ENCODE measurements around the gene WNT6. TPM values are rescaled to one million over a fixed set of nuclear protein-coding genes. Genes with fewer than 3 reads are reported as not detected.
"Not testable (repeated sequence)": the region's sequence is repeated elsewhere in the genome, so short reads cannot be mapped to it uniquely, and the experiment has no call there.

WNT6 gene
- total RNA-seq, 1 donor from 2014 or later = not detected

DNA sequence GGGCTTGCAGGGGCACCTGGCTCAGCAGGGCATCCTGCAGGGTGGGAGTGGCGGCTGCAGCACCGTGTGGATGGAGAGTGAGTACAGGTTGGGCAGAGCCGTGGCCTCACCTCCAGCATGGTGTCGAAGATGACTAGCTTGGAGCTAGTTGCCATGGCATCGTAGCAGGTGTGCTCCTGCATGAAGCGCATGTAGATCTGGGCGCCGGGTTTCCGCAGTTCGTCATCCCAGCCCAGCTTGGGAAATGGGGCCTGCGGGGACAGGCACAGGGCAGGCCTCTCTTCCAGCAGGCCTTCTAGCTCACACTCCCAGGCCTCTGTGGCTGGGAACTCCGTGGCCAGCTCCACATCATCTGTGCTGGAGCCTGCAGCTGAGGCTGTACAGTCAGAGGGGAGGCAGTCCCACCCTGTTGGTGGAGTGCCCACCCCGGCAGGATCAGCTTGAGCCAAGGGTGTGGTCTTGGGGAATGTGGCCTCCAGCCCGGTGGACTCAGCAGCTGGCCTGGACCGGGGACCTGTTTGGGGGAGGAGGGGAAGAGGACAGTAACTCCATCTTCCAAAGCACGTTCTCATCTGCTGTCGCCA is 29.6 kb upstream of the WNT6 start:
- FAIRE-seq (no peak), DNase-seq (ENCODE audit: low spot score in 2 of 2) (no peak)

DNA sequence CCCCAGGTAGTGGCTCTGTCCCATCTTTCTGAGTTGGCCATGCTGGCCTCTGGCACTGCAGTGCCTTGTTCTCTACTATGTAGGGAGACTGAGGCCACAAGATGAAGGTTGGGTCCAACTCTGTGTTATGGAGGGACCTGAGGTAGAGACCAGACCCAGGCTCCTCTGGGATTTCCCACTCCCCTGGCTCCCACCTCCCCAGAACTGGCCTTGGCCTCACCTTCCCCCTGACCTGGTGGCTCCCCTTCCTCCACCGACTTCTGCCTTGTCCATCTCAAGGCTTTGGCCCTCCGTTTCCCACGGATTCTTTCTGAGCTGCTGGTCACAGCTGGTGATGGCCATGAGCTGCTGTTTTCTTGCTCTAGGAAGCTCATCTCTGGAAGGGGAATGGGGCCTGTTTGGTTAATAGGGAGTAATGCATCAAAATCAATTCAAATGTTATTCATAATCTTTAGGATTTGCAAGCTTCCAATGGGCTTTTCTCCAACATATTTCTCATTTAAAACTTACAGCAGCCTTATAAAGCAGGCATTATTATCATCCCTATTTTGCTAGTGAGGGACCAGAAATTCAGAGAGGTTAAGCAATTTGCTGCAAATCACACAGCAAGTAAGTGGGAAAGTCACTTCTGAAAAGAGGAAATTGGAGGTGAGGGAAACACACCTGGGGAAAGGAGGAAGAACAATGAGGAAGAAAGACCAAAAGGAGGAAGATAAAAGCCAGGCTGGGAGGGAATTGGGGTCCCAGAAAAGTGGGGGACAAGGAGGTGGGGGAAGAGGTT is 28.9 kb upstream of the WNT6 start:
- DNase-seq (ENCODE audit: low spot score in 2 of 2) (no peak), FAIRE-seq (no peak)

DNA sequence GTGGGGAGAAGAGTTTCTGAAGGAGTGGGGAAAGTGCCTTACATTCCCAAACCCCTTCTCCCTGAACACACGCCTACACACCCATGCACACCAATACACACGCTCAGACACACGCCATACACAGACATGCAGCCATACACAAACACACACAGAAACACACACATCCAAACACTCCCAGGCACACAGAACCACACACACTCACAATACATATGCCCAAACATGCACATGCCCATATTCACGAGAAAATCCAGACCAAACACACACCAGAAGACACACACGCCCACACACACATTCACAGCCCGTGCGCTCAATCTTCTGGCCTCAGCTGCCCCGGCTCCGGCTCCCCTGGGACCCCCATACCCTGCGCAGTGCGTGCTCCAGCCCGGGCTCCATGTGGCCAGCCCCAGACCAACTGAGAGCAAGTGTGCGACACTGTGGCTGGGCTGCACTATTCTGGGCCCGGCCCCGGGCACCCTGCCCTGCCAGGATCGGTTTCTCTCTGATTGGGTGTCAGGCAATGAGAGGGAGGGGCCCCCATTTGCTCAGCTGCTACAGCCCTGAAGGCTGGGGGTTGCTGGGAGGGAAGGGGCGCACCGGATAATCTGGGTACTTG is 28.1 kb upstream of the WNT6 start, which contains the start of gene PRKAG3:
PRKAG3 (minus strand) TSS at position 426 of the 613 bp plus-strand sequence.
- DNase-seq (ENCODE audit: low spot score in 2 of 2) (no peak), FAIRE-seq (no peak)

DNA sequence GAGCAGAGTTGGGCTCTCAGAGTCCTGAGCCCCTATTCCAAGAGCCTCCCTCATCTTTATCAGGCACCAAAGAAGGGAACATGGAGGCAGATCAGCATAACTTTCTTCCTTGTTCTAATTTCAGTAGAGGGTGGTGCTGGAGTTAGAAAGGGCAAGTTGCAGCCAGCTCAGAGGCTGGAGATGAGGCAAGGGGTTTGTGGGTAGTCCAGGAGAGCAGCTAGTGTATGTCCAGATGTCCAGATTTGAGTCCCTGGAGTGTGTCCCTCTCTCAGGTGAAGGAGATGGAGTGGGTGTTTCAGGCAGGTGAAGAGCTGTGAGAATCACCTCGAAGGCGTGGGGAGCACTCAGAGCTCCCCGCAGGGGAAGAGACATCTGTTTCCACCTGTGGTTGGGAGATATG is 27.5 kb upstream of the WNT6 start:
- DNase-seq (ENCODE audit: low spot score in 2 of 2) (no peak), FAIRE-seq (no peak)

DNA sequence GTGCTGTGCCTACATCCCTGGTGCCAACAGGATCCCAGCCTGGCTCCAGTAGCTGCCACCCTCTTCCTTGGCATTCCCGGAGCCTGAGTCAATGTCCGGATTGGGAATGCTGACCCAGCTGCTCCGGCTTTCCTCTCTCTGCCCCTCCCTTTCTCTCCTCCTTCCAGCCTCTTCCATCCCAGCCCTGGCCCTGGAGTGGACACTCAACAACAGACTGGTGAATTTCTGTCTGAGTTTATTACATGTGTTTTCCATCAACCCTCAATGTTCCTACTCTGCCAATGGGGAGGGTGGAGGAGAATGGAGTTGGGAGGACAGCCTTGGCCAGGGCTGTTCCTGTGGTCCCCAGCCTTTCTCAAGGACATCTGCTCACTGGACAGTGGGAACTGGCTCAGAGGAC is 27.1 kb upstream of the WNT6 start:
- DNase-seq (ENCODE audit: low spot score in 2 of 2) = no peak
- FAIRE-seq = no peak

DNA sequence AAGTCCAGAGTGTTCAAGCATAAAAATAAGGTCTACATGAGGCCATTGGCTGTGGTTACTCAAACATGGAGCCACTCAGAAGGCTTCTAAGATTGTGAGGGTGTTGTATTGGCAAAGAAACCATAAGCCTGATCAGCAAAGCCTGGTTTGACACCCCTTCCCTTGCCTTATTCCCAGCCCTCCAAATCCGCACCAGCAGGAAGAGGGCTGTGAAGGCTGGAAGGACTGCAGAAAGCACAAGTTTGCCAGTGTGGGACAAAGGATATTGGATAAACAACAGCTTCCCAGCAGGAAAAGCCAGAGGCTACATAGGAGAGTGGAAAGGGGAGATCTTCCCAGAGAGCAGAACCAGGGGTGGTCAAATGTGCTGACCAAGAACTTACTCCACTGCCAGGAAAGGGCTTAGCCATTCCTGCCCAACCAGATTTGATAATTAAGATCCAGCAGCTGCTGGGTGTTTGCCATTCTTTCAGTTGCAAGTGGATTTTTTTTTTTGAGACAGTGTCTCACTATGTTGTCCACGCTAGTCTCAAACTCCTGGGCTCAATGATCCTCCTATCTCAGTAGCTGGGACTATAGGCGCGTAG is 26.5 kb upstream of the WNT6 start:
- DNase-seq (ENCODE audit: low spot score in 2 of 2) = no peak
- FAIRE-seq = no peak

DNA sequence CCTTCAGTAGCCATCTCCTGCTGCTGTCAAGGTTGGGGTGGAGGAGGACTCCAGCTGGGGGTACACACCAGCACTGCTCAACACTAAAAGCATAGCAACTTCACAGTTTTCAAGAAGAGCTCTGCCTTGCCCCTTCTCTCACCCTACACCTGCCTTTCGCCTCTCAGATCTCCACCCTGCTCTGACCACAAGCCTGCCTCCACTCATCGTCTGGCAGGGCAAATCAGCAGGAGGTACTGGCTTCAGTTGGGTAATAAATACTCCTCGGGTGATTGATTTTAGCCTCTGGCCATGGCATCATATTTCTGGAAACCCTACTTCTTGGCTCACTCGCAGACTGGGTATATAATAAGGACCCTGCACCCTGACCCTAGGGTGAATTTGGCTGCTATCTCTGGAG is 24.9 kb upstream of the WNT6 start:
- DNase-seq (ENCODE audit: low spot score in 2 of 2) (no peak), FAIRE-seq (no peak)

DNA sequence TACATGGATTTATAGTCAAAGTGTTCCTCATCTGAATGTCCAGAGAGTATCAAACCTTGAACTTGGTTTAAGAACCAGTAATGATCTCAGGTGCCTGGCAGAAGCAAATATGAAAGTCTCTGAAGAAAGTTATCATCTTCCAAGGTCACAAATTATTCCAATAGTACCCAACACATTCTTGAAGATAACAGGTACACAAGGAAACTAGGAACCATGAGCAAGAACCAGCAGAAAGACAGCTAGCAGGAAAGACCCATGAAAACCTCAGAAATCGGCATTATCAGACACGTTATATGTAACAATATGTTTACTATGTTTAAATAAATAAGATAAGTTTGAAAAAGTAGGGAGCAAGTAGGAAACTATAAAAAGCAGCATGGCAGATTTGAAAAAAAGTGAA is 22.1 kb upstream of the WNT6 start:
- FAIRE-seq = no peak
- no peak for DNase-seq (ENCODE audit: low spot score in 2 of 2)

DNA sequence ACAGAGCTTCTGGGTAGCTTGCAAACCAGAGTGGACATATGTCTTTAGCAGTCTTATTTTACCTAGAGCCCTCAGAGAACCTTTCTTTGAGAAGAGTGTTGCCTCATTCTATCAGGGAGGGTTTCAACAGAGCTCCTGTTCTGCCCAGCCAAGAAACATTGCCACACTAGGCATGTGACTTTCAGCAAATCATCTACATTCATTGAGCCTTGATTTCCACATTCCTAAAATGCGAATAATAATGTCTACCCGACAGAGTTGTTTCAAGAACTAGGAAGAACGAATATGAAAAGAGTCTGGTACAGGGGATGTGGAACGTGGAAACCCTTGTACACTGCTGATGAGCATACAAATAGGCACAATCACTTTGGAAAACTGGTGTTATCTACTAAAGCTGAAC is 20.2 kb upstream of the WNT6 start:
- no peak for DNase-seq (ENCODE audit: low spot score in 2 of 2)

DNA sequence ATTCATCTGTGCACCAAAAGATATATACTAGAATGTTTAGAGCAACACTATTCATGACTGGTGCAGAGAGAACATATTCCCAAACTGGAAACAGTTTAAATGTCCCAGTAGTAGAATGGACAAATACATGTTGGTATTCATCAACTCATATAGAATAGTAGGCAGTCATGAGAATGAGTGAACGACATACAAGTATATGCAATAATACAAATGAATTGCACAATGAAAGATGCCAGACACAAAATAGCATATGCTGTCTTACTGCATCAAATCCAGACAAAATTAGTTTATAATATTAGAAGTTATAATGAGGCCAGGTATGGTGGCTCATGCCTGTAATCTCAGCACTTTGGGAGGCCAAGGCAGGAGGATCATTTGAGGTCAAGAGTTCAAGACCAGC is 19.7 kb upstream of the WNT6 start:
- no peak for FAIRE-seq
- DNase-seq (ENCODE audit: low spot score in 2 of 2) = no peak

More for the DNA sequence above, 20.2 kb upstream of the WNT6 start:
- no peak for FAIRE-seq

DNA sequence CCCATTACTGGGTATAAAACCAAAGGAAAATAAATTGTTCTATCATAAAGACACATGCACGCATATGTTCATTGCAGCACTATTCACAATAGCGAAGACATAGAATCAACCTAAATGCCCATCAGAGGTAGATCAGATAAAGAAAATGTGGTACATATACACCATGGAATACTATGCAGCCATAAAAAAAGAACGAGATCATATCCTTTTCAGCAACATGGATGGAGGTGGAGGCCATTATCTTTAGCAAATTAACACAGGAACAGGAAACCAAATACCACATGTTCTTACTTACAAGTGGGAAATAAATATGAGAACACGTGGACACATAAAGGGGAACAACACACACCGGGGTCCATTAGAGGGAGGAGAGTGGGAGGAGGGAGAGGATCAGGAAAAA is 15.3 kb upstream of the WNT6 start:
- DNase-seq (ENCODE audit: low spot score in 2 of 2); FAIRE-seq: not testable (repeated sequence)

DNA sequence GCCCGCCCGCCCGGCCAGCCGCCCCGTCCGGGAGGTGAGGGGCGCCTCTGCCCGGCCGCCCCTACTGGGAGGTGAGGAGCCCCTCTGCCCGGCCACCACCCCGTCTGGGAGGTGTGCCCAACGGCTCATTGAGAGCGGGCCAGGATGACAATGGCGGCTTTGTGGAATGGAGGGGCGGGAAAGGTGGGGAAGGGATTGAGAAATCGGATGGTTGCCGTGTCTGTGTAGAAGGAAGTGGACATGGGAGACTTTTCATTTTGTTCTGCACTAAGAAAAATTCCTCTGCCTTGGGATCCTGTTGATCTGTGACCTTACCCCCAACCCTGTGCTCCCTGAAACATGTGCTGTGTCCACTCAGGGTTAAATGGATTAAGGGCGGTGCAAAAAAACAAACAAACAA is 12.6 kb upstream of the WNT6 start:
- not testable (repeated sequence) for FAIRE-seq; DNase-seq (ENCODE audit: low spot score in 2 of 2)

DNA sequence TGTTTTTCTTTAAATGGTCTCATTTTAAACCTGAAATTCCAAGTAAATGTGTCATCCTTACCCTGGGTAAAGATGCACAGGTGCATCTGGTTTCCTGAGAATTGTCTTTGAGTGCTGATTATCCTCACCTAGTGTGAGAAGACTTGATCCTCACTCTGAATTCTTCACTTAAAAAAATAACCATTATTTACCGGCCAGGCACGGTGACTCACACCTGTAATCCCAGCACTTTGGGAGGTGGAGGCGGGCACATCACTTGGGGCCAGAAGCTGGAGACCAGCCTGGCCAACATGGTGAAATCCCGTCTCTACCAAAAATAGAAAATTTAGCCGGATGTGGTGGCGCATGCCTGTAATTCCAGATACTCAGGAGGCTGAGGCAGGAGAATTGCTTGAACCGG is 9.9 kb upstream of the WNT6 start:
- FAIRE-seq (no peak), DNase-seq (ENCODE audit: low spot score in 2 of 2) (no peak)

DNA sequence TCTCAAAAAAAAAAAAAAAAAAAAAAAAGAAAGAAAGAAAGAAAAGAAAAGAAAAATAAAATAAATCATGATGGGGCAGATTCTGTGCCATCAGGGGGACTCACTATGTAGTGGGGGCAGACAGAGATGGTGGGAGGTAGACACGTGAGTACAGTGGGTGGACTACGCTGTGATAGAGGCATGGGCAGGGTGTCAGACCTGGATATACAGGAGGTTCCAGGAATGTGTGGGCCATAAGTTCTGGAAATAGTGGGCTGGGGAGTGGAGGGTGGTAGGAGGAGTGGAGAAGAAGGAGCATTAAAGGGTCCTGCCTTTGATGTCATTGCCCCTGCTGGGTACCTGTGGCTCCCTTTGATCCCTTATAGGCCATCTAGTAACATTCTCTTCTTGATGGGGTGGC is 8.8 kb upstream of the WNT6 start:
- FAIRE-seq (no peak), DNase-seq (ENCODE audit: low spot score in 2 of 2) (no peak)

DNA sequence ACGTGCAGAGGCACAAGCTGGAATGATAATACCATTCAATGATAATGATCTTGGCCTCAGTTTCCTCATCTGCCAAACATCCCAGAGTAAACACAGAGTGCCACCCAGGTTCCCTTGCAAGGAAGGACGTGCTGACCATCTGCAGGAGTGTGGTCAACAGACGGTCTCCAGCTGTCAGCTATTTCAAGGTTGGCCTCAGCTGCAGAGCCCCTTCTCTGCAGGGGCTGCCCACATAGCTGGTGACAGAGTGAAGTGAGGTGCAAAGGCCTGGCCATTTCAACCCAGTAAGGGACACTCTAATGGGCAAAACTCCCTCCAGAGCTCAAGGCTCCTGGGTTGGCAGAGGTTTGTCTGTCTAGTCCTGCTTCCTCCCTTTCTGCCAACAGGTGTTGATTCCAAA is 8.3 kb upstream of the WNT6 start:
- DNase-seq (ENCODE audit: low spot score in 2 of 2) (no peak), FAIRE-seq (no peak)

DNA sequence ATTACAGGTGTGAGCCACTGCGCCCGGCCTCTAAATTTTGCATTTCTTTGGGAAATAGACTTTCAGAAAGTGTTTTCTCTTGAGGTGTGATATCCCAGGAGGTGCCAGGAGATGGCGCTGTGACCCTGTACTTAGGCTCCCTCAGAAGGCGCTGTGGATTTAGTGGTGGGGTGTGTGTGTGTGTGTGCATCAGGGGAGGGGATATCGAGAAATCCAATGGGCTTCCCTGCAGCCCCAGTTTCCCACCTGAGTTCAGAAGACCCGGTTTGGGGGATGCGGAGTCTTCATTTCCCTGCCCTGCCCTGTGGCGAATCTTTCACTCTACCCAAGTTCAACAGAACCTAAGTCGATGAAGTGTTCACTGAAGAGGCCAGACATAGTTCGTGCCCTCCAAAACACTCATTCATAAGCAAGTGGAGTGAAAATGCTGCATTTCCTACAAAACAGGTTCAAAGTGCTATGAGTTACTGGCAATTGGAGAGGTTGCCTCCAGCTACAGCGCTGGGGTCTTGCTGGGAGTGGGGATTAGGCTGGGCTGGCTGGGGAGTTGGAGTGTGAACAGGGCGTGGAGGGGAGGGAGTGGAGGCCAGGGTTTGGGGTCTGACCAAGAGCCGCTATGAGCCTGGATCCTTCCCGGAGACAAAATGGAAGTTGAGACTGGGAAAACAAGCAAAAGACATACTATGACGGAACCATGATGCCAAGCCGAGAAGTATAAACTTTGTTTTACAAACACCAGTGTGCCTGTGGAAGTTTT is 6.5 kb upstream of the WNT6 start:
- FAIRE-seq (no peak), DNase-seq (ENCODE audit: low spot score in 2 of 2) (peak in 1 of 2 donors; percentile 50)

DNA sequence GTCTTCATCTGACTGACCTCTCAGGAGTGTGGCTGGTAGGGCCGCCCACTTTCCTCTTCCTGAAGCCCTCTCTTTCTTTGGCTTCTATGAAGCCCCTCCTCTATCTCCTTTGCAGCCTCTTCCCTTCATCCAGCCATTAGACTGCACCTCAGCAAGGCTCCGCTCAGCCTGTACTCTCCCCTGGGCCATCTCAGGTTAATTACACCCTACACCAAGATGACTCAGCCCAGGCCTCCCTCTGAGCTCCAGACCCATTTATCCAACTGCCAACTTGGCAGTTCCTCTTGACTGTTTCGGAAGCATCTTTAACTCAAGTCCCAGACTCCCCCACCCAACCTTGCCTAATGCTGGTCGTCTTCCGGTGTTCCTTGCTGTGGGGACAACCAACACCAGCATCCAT is 5.8 kb upstream of the WNT6 start:
- FAIRE-seq = no peak

DNA sequence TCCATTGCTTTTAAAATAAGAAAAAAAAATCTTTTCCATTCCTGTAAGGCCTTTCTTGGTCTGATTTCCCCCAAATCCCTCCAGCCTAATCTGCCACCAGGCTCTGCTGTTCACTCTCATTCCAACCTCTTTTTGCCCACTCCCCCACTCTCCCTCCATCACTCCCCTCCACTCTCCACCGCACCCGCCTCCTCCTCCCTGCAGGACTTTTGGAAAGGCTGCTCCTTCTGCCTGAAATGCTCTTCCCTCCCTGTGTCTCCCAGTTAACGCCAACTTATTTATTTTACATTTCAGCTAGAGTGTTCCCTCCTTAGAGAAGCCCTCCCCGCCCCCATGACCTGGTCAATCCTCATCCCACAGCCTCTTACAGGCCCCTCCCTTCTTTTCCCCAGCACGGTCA is 4.7 kb upstream of the WNT6 start:
- FAIRE-seq = no peak
- no peak for DNase-seq (ENCODE audit: low spot score in 2 of 2)

More for the DNA sequence above, 5.8 kb upstream of the WNT6 start:
- DNase-seq (ENCODE audit: low spot score in 2 of 2) = no peak

DNA sequence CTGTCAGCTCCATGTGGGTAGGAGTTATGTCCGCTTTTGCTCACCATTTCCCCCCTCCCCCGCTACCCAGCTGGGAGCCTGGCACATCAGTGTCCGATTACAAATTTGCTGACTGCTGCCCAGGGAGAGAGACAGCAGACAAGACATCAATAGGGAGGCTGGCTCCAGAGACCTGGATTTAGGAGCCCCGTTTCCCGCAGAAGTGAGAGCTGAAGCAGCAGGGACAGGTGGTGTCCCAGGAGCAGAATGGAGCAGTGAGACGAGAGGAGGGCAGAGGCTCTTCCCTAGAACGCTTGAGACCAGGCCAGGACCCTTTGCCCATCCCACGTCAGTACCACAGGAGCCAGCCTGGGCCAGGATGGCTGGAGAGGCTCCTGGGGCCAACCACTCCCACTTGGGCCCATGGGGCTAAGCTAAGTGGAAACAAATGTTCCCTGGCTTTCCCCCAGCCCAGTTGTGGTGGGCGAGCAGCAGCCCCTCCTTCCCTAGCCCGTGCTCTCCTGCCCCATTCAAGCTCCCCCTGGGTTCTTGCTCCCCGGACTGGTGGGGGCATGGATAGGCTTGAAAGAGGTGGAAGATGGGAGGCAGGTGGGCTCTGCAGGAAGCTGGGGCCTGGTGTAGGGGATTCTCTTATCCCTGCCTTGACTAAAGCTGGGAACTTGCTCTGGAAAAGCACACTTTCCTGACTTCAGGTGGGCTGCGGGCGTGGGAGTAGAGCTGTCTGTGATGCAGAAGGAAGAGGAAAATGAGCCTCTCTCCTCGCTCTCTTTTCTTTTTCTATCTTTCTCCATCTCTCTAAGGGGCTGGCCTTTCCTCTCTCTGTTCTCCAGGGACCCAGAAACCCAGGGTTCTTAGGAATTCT is 4.1 kb upstream of the WNT6 start:
- DNase-seq (ENCODE audit: low spot score in 2 of 2) (no peak), FAIRE-seq (no peak)

Measured in frontal cortex (tissue), 4 donors.